ENCODE data around the gene PPP4C.
"Not testable (repeated sequence)": the region's sequence is repeated elsewhere in the genome, so short reads cannot be mapped to it uniquely, and the experiment has no call there.

PPP4C gene

GRCh38 chr16:30075503-30076275, at the start of gene PPP4C:
TSS of gene PPP4C (plus strand) at chr16:30075994. CDS start at chr16:30076378, 384 bp downstream.
- peak; percentile 77 to 90 (median 79) for DNase-seq (ENCODE audit: low read depth in 2 of 3, low spot score in 2 of 3)

GRCh38 chr16:30026449-30026848, 49.3 kb upstream of the PPP4C start:
- no peak for DNase-seq (ENCODE audit: low read depth in 2 of 3, low spot score in 2 of 3)

- DNase-seq (ENCODE audit: low read depth in 2 of 3, low spot score in 2 of 3) = no peak
Observed at GRCh38 chr16:30027588-30028437, 48.0 kb upstream of the PPP4C start.

- no peak for DNase-seq (ENCODE audit: low read depth in 2 of 3, low spot score in 2 of 3)
Observed at GRCh38 chr16:30028438-30029076, 47.2 kb upstream of the PPP4C start.

GRCh38 chr16:30030011-30030685, 45.6 kb upstream of the PPP4C start:
- DNase-seq (ENCODE audit: low read depth in 2 of 3, low spot score in 2 of 3) = no peak

GRCh38 chr16:30030841-30031413, 44.9 kb upstream of the PPP4C start, which contains the start of gene TLCD3B:
TSS of gene TLCD3B (minus strand) at chr16:30031271. CDS start at chr16:30030527, 744 bp downstream.
- no peak for DNase-seq (ENCODE audit: low read depth in 2 of 3, low spot score in 2 of 3)

- DNase-seq (ENCODE audit: low read depth in 2 of 3, low spot score in 2 of 3) = no peak
Observed at GRCh38 chr16:30031477-30031918, 44.3 kb upstream of the PPP4C start.

GRCh38 chr16:30032083-30032819, 43.5 kb upstream of the PPP4C start:
- DNase-seq (ENCODE audit: low read depth in 2 of 3, low spot score in 2 of 3) = peak in 1 of 3 experiments; percentile 40

- no peak for DNase-seq (ENCODE audit: low read depth in 2 of 3, low spot score in 2 of 3)
Observed at GRCh38 chr16:30033270-30033669, 42.5 kb upstream of the PPP4C start.

GRCh38 chr16:30040221-30040620, 35.6 kb upstream of the PPP4C start:
- no peak for DNase-seq (ENCODE audit: low read depth in 2 of 3, low spot score in 2 of 3)

- not testable (repeated sequence) for DNase-seq (ENCODE audit: low read depth in 2 of 3, low spot score in 2 of 3)
Observed at GRCh38 chr16:30040690-30041089, 35.1 kb upstream of the PPP4C start.

- DNase-seq (ENCODE audit: low read depth in 2 of 3, low spot score in 2 of 3) = no peak
Observed at GRCh38 chr16:30041841-30042240, 34.0 kb upstream of the PPP4C start.

GRCh38 chr16:30046178-30046577, 29.6 kb upstream of the PPP4C start:
- no peak for DNase-seq (ENCODE audit: low read depth in 2 of 3, low spot score in 2 of 3)

- no peak for DNase-seq (ENCODE audit: low read depth in 2 of 3, low spot score in 2 of 3)
Observed at GRCh38 chr16:30046588-30046987, 29.2 kb upstream of the PPP4C start.

- no peak for DNase-seq (ENCODE audit: low read depth in 2 of 3, low spot score in 2 of 3)
Observed at GRCh38 chr16:30049871-30050270, 25.9 kb upstream of the PPP4C start.

GRCh38 chr16:30051518-30051917, 24.3 kb upstream of the PPP4C start:
- no peak for DNase-seq (ENCODE audit: low read depth in 2 of 3, low spot score in 2 of 3)

GRCh38 chr16:30052671-30053372, 23.0 kb upstream of the PPP4C start:
- DNase-seq (ENCODE audit: low read depth in 2 of 3, low spot score in 2 of 3) = peak; percentile 81 to 97 (median 95)

GRCh38 chr16:30053376-30054015, 22.3 kb upstream of the PPP4C start:
- DNase-seq (ENCODE audit: low read depth in 2 of 3, low spot score in 2 of 3) = no peak

- no peak for DNase-seq (ENCODE audit: low read depth in 2 of 3, low spot score in 2 of 3)
Observed at GRCh38 chr16:30054451-30054850, 21.3 kb upstream of the PPP4C start.
